ENCODE results near the gene ATXN7L1. TPM values are rescaled to one million over a fixed set of nuclear protein-coding genes. Genes with fewer than 3 reads are reported as not detected.

ATXN7L1 gene
- total and polyA plus RNA-seq, 2 of the 13 experiments (the other 11 are each of a cell fraction or from before 2014, with no cell fraction given) = 4.1 to 7.8 TPM

DNA sequence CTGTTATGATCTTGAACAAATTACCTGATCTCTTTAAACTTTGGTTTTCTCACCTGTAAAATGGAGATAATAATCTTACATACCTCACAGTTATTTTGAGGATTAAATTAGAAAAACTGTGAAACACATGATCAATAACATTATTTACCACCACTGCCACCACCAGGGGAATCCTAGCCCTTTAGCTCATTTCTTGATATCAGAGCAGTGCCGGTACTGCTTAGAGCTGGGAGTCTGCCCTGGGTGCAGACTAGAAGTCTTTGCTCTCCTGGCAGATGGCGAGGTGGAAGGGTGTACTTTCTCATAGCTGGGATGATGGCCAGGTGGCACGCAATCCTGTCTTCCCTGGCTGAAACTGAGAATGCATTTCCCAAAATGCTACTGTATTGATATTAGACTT is 282.4 kb downstream of the ATXN7L1 start (continued):
- TF ChIP-seq, protein P1, sequence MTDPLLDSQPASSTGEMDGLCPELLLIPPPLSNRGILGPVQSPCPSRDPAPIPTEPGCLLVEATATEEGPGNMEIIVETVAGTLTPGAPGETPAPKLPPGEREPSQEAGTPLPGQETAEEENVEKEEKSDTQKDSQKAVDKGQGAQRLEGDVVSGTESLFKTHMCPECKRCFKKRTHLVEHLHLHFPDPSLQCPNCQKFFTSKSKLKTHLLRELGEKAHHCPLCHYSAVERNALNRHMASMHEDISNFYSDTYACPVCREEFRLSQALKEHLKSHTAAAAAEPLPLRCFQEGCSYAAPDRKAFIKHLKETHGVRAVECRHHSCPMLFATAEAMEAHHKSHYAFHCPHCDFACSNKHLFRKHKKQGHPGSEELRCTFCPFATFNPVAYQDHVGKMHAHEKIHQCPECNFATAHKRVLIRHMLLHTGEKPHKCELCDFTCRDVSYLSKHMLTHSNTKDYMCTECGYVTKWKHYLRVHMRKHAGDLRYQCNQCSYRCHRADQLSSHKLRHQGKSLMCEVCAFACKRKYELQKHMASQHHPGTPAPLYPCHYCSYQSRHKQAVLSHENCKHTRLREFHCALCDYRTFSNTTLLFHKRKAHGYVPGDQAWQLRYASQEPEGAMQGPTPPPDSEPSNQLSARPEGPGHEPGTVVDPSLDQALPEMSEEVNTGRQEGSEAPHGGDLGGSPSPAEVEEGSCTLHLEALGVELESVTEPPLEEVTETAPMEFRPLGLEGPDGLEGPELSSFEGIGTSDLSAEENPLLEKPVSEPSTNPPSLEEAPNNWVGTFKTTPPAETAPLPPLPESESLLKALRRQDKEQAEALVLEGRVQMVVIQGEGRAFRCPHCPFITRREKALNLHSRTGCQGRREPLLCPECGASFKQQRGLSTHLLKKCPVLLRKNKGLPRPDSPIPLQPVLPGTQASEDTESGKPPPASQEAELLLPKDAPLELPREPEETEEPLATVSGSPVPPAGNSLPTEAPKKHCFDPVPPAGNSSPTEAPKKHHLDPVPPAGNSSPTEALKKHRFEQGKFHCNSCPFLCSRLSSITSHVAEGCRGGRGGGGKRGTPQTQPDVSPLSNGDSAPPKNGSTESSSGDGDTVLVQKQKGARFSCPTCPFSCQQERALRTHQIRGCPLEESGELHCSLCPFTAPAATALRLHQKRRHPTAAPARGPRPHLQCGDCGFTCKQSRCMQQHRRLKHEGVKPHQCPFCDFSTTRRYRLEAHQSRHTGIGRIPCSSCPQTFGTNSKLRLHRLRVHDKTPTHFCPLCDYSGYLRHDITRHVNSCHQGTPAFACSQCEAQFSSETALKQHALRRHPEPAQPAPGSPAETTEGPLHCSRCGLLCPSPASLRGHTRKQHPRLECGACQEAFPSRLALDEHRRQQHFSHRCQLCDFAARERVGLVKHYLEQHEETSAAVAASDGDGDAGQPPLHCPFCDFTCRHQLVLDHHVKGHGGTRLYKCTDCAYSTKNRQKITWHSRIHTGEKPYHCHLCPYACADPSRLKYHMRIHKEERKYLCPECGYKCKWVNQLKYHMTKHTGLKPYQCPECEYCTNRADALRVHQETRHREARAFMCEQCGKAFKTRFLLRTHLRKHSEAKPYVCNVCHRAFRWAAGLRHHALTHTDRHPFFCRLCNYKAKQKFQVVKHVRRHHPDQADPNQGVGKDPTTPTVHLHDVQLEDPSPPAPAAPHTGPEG (CRISPR knock-in tag; IDR thresholded peaks at IDR 0.05) = no peak
- TF ChIP-seq TBX3 (IDR thresholded peaks at IDR 0.05; ENCODE audit: borderline replicate concordance) (no peak), NRL (CRISPR knock-in tag; IDR thresholded peaks at IDR 0.05; ENCODE audit: borderline replicate concordance) (no peak), CEBPB (IDR thresholded peaks at IDR 0.05; ENCODE audit: borderline replicate concordance, low read depth, low read length) (no peak), ZBTB4 (CRISPR knock-in tag; IDR thresholded peaks at IDR 0.05; ENCODE audit: borderline replicate concordance) (no peak), ZNF841 (CRISPR knock-in tag; IDR thresholded peaks at IDR 0.05; ENCODE audit: borderline replicate concordance) (no peak), U2AF2 (IDR thresholded peaks at IDR 0.05; ENCODE audit: low read depth, low read length) (no peak)
